Neural cell (in vitro differentiated cells): ENCODE results near the gene LNX2. TPM values are rescaled to one million over a fixed set of nuclear protein-coding genes. Genes with fewer than 3 reads are reported as not detected.

Experiments used
- H2AFZ ChIP-seq: fragments of 200-600, 300-800 bp; sonication (generic), shearing (Covaris generic); 2 replicates; pipeline ENCODE4 v1.6.0; 2014; ENCODE audit warnings: low read depth, mild to moderate bottlenecking, antibody characterized with exemption, low read length, moderate library complexity
- H3F3A ChIP-seq: fragments of 200-600 bp; shearing (Covaris generic); 2 replicates; pipeline ENCODE4 v1.6.1; 2016; ENCODE audit warnings: mild to moderate bottlenecking, moderate library complexity, mixed read lengths, antibody characterized with exemption, low read length; ENCODE audit not compliant: insufficient read depth, poor library complexity, severe bottlenecking
- H3K27ac ChIP-seq: fragments of 200-600, 300-800 bp; sonication (generic), shearing (Covaris generic); 2 replicates; pipeline ENCODE4 v1.5.1; 2014; ENCODE audit warnings: mild to moderate bottlenecking, low read length, moderate library complexity
- H3K27me3 ChIP-seq: fragments of 300-800, 200-600 bp; sonication (generic), shearing (Covaris generic); 2 replicates; pipeline ENCODE4 v1.6.0; 2014; ENCODE audit warnings: mild to moderate bottlenecking, low read depth, low read length, moderate library complexity; ENCODE audit not compliant: insufficient read depth
- H3K36me3 ChIP-seq: fragments of 300-800, 200-600 bp; sonication (generic), shearing (Covaris generic); 2 replicates; pipeline ENCODE4 v1.5.1; 2014; ENCODE audit warnings: mild to moderate bottlenecking, antibody characterized with exemption, low read length, moderate library complexity; ENCODE audit not compliant: insufficient read depth
- H3K4me2 ChIP-seq: fragments of 300-800, 200-600 bp; sonication (generic), shearing (Covaris generic); 2 replicates; pipeline ENCODE4 v1.6.0; 2014; ENCODE audit warnings: mild to moderate bottlenecking, low read length
- H3K4me3 ChIP-seq: fragments of 300-800, 200-600 bp; sonication (generic), shearing (Covaris generic); 2 replicates; pipeline ENCODE4 v1.5.1; 2014; ENCODE audit warnings: mild to moderate bottlenecking, low read length, moderate library complexity
- H3K79me2 ChIP-seq: fragments of 200-600 bp; shearing (Covaris generic); replicated peaks from 2 replicates; pipeline ENCODE4 v1.6.0; 2014; ENCODE audit warnings: mild to moderate bottlenecking, low read length, moderate library complexity; ENCODE audit not compliant: insufficient read depth
- H3K9ac ChIP-seq: fragments of 300-800, 200-600 bp; sonication (generic), shearing (Covaris generic); 2 replicates; pipeline ENCODE4 v1.6.1; 2016; ENCODE audit warnings: mild to moderate bottlenecking, low read length, mixed read lengths
- H3K9me2 ChIP-seq: fragments of 200-600 bp; shearing (Covaris generic); 2 replicates; pipeline ENCODE4 v1.6.1; 2016; ENCODE audit warnings: mild to moderate bottlenecking, low read length, mixed read lengths; ENCODE audit not compliant: insufficient read depth
- H3K9me3 ChIP-seq: fragments of 200-600, 300-800 bp; sonication (generic), shearing (Covaris generic); 2 replicates; pipeline ENCODE4 v1.6.1; 2016; ENCODE audit warnings: mild to moderate bottlenecking, mixed run types, low read length, moderate library complexity, mixed read lengths
- H4K20me1 ChIP-seq: fragments of 200-600 bp; shearing (Covaris generic); 2 replicates; pipeline ENCODE4 v1.6.1; 2016; ENCODE audit warnings: mild to moderate bottlenecking, mixed run types; ENCODE audit not compliant: insufficient read depth
- EP300 ChIP-seq: fragments of 450-650 bp; conservative IDR thresholded peaks from 2 replicates; pipeline ENCODE4 v1.6.1; 2014; ENCODE audit warnings: antibody characterized with exemption, mild to moderate bottlenecking, moderate library complexity; ENCODE audit not compliant: poor library complexity, severe bottlenecking
- EZH2 ChIP-seq: fragments of 200-600, 300-800 bp; shearing (Covaris generic), sonication (generic); IDR thresholded peaks from 2 replicates; pipeline ENCODE4 v1.6.1; 2014; ENCODE audit warnings: antibody characterized with exemption, low read length, borderline replicate concordance, mild to moderate bottlenecking; ENCODE audit not compliant: insufficient read depth, poor library complexity, severe bottlenecking
- MXI1 ChIP-seq: fragments of 450-650 bp; conservative IDR thresholded peaks from 2 replicates; pipeline ENCODE4 v1.6.1; 2014; ENCODE audit warnings: antibody characterized with exemption, mild to moderate bottlenecking; ENCODE audit not compliant: poor library complexity, severe bottlenecking
- POLR2AphosphoS5 ChIP-seq: IDR thresholded peaks from 2 replicates; pipeline ENCODE4 v1.6.1; 2012
- RAD21 ChIP-seq: fragments of 450-650 bp; conservative IDR thresholded peaks from 2 replicates; pipeline ENCODE4 v1.6.1; 2014; ENCODE audit warnings: antibody characterized with exemption, mild to moderate bottlenecking, moderate library complexity
- REST ChIP-seq: IDR thresholded peaks from 2 replicates; pipeline ENCODE4 v1.6.1; 2012; ENCODE audit warnings: borderline replicate concordance
- SMC3 ChIP-seq: fragments of 450-650 bp; conservative IDR thresholded peaks from 2 replicates; pipeline ENCODE4 v1.6.1; 2014; ENCODE audit warnings: antibody characterized with exemption, mild to moderate bottlenecking, moderate library complexity; ENCODE audit not compliant: poor library complexity
- TAF1 ChIP-seq: IDR thresholded peaks from 2 replicates; pipeline ENCODE4 v1.6.1; 2012; ENCODE audit warnings: low read depth
- polyA plus RNA-seq: library from polyadenylated mRNA; depleted of rRNA; stranded (reverse); fragments of >200 nt; gene quantifications from 2 replicates; pipeline ENCODE4 v1.2.3, GENCODE V29; 2014
- TF ChIP-seq, protein P1 (sequence below): fragments of 450-650 bp; IDR thresholded peaks from 2 replicates; pipeline ENCODE4 v1.5.1; 2014; ENCODE audit warnings: antibody characterized with exemption, mild to moderate bottlenecking, moderate library complexity; ENCODE audit not compliant: poor library complexity, severe bottlenecking

LNX2 gene
- polyA plus RNA-seq, 1 donor from 2014 or later: 4.2 TPM

DNA sequence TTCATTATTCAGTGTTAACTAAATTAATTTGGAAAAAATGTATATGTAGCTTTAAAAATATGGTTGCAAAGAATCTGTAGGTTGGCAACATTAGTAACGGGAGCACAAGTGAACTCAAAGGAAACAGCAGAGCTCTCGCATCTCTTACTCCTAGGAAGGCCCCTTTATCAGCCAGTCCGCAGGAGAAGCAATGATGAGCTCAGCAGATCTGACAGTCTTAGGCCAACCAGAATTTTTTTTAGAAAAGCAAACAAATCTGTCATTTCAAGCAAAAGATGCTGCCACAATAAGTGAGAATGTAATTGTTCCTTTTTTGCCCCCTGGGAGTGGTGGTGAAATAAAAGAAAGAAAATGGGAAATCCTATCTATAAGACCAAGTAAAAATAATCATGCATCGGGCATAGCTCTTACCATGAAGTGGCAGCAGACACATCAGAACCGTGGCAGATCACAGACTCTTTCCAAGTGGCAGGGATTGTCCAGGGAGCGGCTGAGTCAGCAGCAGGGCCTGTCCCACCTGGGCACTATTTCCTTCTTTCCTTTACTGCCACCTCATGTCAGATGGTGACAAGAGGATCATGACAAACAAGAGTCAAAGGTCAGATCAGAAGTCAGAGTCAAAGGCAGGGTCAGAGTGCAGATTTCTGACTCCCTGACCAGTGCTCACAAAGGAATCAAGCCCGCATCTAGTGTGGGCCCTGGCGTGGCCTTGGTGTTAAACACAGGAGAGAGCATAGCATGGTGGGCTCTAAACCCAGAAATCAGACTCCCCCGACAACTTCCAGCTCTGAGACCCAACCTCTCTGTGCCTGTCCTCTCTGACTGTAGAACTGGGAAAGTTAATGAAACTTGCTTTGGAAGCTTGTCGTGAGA is 86.0 kb downstream of the LNX2 start:
- no peaks in the 10 kb centered on the region for H3K36me3 ChIP-seq
- no peak overlapping the region for H3K9ac ChIP-seq
- H2AFZ ChIP-seq: no peak overlapping the region
- H3K9me3 ChIP-seq: no peaks in the 10 kb centered on the region
- no peak overlapping the region for H3K4me2 ChIP-seq
- H3K27ac ChIP-seq: no peak overlapping the region
- H3F3A ChIP-seq: no peaks in the 10 kb centered on the region
- no peak overlapping the region for H3K4me3 ChIP-seq
- H3K9me2 ChIP-seq: no peaks in the 10 kb centered on the region
- no peaks in the 10 kb centered on the region for H3K27me3 ChIP-seq
- no peaks in the 10 kb centered on the region for H3K79me2 ChIP-seq
- TF ChIP-seq MXI1 (no peak), EP300 (no peak), POLR2AphosphoS5 (no peak), EZH2 (no peak), RAD21 (no peak), TAF1 (no peak), REST (no peak), SMC3 (no peak)
- TF ChIP-seq, protein P1, sequence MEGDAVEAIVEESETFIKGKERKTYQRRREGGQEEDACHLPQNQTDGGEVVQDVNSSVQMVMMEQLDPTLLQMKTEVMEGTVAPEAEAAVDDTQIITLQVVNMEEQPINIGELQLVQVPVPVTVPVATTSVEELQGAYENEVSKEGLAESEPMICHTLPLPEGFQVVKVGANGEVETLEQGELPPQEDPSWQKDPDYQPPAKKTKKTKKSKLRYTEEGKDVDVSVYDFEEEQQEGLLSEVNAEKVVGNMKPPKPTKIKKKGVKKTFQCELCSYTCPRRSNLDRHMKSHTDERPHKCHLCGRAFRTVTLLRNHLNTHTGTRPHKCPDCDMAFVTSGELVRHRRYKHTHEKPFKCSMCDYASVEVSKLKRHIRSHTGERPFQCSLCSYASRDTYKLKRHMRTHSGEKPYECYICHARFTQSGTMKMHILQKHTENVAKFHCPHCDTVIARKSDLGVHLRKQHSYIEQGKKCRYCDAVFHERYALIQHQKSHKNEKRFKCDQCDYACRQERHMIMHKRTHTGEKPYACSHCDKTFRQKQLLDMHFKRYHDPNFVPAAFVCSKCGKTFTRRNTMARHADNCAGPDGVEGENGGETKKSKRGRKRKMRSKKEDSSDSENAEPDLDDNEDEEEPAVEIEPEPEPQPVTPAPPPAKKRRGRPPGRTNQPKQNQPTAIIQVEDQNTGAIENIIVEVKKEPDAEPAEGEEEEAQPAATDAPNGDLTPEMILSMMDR: no peak
- no peaks in the 10 kb centered on the region for H4K20me1 ChIP-seq

DNA sequence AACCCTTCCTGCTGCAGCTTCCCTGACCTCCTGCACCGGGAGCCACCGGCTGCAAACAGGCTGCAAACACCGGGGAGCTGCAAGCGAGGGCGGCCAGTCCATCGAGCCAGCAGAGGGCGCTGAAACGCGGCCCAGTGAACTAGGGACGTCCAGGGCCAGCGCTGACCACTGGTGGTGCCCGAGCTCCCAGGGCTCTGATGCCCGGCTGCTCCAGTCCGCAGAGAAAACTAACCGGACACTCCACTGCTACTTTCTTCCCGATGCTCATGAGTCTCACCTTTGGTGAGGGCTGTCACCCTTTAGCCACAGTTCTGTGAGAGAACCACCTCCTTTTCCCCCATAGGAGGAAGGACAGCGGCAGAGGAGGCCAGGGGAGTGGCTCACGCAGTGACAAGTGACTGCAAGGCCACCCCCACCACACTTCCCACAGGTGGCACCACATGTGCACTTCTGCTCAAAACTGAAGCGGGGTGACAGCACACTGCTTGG is 87.1 kb downstream of the LNX2 start:
- Histone ChIP-seq H3K9me3 (no peaks in the 10 kb centered on the region), H3K79me2 (no peaks in the 10 kb centered on the region), H3F3A (no peaks in the 10 kb centered on the region), H3K4me2 (no peak overlapping the region), H3K27ac (no peak overlapping the region), H4K20me1 (no peaks in the 10 kb centered on the region), H3K9me2 (no peaks in the 10 kb centered on the region), H3K9ac (no peak overlapping the region), H3K27me3 (no peaks in the 10 kb centered on the region), H3K4me3 (no peak overlapping the region), H2AFZ (no peak overlapping the region), H3K36me3 (no peaks in the 10 kb centered on the region)
- no peak for TF ChIP-seq EZH2
- TF ChIP-seq REST: no peak
- no peak for TF ChIP-seq MXI1
- peak; percentile 67 for TF ChIP-seq SMC3
- peak; percentile 50 for TF ChIP-seq RAD21
- TF ChIP-seq EP300: no peak
- TF ChIP-seq POLR2AphosphoS5: no peak
- TF ChIP-seq, protein P1: peak; percentile 66
